Esophagus muscularis mucosa (tissue), 3 donors: Measurements from ENCODE around the gene PLAC1.

Experiments used
- CTCF ChIP-seq, 3 experiments: fragments of 200-600 bp in 2 of 3; fragments of 450-650 bp in 1 of 3; sonication (generic) in 2 of 3; IDR thresholded peaks; one replicate each; pipeline ENCODE4 v1.5.1; 2017 to 2019; ENCODE audit warnings: antibody characterized with exemption in 3 of 3, mild to moderate bottlenecking in 2 of 3, moderate library complexity in 1 of 3
- POLR2AphosphoS5 ChIP-seq, 2 donors: sonication (generic); formaldehyde crosslinking; IDR thresholded peaks; one replicate each; pipeline ENCODE4 v1.6.1; 2017; ENCODE audit warnings: antibody characterized with exemption in 2 of 2

GRCh38 chrX:134533952-134534351 is 124.3 kb downstream of the PLAC1 start:
- no peak for TF ChIP-seq CTCF (IDR thresholded peaks at IDR 0.05)
- TF ChIP-seq POLR2AphosphoS5 (IDR thresholded peaks at IDR 0.05): no peak
